DMS 273 (cell line): ENCODE measurements around the gene ARHGAP15.

ENCODE experiments used
- DNase-seq: peaks from one replicate; lab custom pipeline; 2025; ENCODE audit not compliant: unreplicated experiment; lab: John Stamatoyannopoulos, UW

Gene ARHGAP15

GRCh38 chr2:143680885-143681405 is 551.7 kb downstream of the ARHGAP15 start:
- DNase-seq, result peak; percentile 67

- DNase-seq, result peak; percentile 44
Measured at GRCh38 chr2:143682436-143683055, 553.3 kb downstream of the ARHGAP15 start.

GRCh38 chr2:143683977-143684376 is 554.8 kb downstream of the ARHGAP15 start:
- DNase-seq, result peak; percentile 4

- DNase-seq, result peak; percentile 62
Measured at GRCh38 chr2:143684551-143685320, 555.5 kb downstream of the ARHGAP15 start.

GRCh38 chr2:143685421-143686078 is 556.3 kb downstream of the ARHGAP15 start:
- peak; percentile 95 for DNase-seq

- DNase-seq, result peak; percentile 82
Measured at GRCh38 chr2:143686585-143687164, 557.5 kb downstream of the ARHGAP15 start.

GRCh38 chr2:143688248-143688647 is 559.0 kb downstream of the ARHGAP15 start:
- DNase-seq, result no peak

GRCh38 chr2:143688815-143689214 is 559.6 kb downstream of the ARHGAP15 start:
- DNase-seq, result no peak

- no peak for DNase-seq
Measured at GRCh38 chr2:143689541-143689940, 560.3 kb downstream of the ARHGAP15 start.

- no peak for DNase-seq
Measured at GRCh38 chr2:143690235-143690634, 561.0 kb downstream of the ARHGAP15 start.

GRCh38 chr2:143691121-143691520 is 561.9 kb downstream of the ARHGAP15 start:
- DNase-seq, result no peak

- no peak for DNase-seq
Measured at GRCh38 chr2:143692162-143692561, 562.9 kb downstream of the ARHGAP15 start.

GRCh38 chr2:143692967-143693366 is 563.7 kb downstream of the ARHGAP15 start:
- DNase-seq, result no peak

- no peak for DNase-seq
Measured at GRCh38 chr2:143694335-143694734, 565.1 kb downstream of the ARHGAP15 start.

GRCh38 chr2:143696651-143697050 is 567.4 kb downstream of the ARHGAP15 start:
- no peak for DNase-seq

- no peak for DNase-seq
Measured at GRCh38 chr2:143697744-143698143, 568.5 kb downstream of the ARHGAP15 start.

GRCh38 chr2:143698352-143698751 is 569.1 kb downstream of the ARHGAP15 start:
- no peak for DNase-seq

GRCh38 chr2:143698888-143699570 is 569.8 kb downstream of the ARHGAP15 start:
- no peak for DNase-seq

- no peak for DNase-seq
Measured at GRCh38 chr2:143700865-143701264, 571.6 kb downstream of the ARHGAP15 start.

- no peak for DNase-seq
Measured at GRCh38 chr2:143701785-143702184, 572.6 kb downstream of the ARHGAP15 start.

- no peak for DNase-seq
Measured at GRCh38 chr2:143702931-143703330, 573.7 kb downstream of the ARHGAP15 start.
